Measurements from ENCODE around the gene SLC39A11.
A peak's percentile ranks its signal among the peaks of the same experiment; 100 is the strongest.
"Not testable (repeated sequence)": the region's sequence is repeated elsewhere in the genome, so short reads cannot be mapped to it uniquely, and the experiment has no call there.

SLC39A11 gene, protein sequence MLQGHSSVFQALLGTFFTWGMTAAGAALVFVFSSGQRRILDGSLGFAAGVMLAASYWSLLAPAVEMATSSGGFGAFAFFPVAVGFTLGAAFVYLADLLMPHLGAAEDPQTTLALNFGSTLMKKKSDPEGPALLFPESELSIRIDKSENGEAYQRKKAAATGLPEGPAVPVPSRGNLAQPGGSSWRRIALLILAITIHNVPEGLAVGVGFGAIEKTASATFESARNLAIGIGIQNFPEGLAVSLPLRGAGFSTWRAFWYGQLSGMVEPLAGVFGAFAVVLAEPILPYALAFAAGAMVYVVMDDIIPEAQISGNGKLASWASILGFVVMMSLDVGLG

DNA sequence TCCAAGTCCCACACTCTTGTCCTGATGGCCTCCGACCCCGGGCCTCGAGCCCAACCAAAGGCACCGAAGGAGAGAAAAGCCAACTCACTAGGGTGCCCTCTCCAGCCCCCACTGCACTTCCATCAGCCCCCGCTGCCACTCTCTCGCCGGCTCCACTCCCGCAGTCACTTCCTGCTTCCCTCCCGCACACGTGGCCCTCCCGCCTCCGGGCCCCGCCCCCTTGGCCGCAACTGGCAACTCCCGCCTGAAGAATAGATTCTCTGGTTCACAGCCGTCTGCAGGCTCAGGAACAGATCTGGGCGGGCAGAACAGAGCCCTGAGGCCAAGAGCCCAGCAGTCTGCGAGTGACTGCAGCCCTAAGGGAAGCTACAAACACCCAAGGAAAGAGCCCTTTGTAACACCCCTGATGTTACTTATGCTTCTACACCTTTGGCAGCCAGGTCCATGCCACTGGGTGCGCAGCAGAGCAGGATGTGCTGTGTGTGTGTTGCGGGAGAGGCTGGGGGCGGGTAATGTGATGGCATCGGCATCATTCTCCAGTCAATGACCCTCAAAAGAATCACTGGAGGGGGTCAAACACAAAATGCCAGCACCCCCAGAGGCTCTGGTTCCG is at the start of gene SLC39A11:
Gene SLC39A11 (minus strand): TSS at position 166 of the 613 bp plus-strand sequence. CDS start 3,924 bp downstream, outside the sequence.
- Histone ChIP-seq H3K9me3 (ENCODE audit: low read length) (no peaks in the 10 kb centered on the region), H3K4me1 (ENCODE audit: insufficient read depth, low read length) (peaks cover 10% of the 10 kb centered on the region), H3K27me3 (ENCODE audit: insufficient read depth, low read length) (peaks cover 7% of the 10 kb centered on the region), H2AFZ (ENCODE audit: low read depth, low read length) (peak within 1 kb of the TSS; percentile 96), H3K4me3 (ENCODE audit: low read length) (peak within 1 kb of the TSS; percentile 68), H3K36me3 (ENCODE audit: insufficient read depth, low read length) (no peaks in the 10 kb centered on the region)

DNA sequence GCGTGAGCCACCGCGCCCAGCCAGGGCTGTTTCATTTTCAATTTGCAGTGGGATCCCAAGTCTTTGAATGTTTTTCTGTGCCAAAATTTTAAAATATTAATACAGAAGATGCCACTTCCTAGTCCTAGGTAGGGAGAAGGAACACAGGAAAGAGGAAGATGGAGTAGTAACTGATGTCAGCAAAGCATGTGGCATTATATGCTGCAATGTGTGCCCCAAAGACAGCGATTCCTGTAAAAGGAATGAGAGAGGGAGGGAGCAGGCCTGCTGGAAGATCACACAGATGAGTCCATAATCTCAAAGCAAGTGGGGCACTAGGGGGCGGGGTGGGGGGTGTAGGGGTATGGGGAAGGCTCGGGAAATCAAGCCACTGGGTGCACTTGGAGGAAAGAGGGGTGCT is 48.9 kb upstream of the SLC39A11 start:
- H3K9me3 ChIP-seq (ENCODE audit: low read length): no peaks in the 10 kb centered on the region
- H3K27me3 ChIP-seq (ENCODE audit: insufficient read depth, low read length): peaks cover 7% of the 10 kb centered on the region

GRCh38 chr17:73140566-73140965 is 48.1 kb upstream of the SLC39A11 start:
- Histone ChIP-seq H2AFZ (ENCODE audit: low read depth, low read length) (no peak overlapping the region), H3K9me3 (ENCODE audit: low read length) (no peaks in the 10 kb centered on the region), H3K27me3 (ENCODE audit: insufficient read depth, low read length) (peaks cover 7% of the 10 kb centered on the region), H3K4me3 (ENCODE audit: low read length) (no peak overlapping the region), H3K36me3 (ENCODE audit: insufficient read depth, low read length) (no peaks in the 10 kb centered on the region), H3K4me1 (ENCODE audit: insufficient read depth, low read length) (no peaks in the 10 kb centered on the region)

More for the DNA sequence above, 48.9 kb upstream of the SLC39A11 start:
- Histone ChIP-seq H2AFZ (ENCODE audit: low read depth, low read length) (no peak overlapping the region), H3K4me3 (ENCODE audit: low read length) (no peak overlapping the region), H3K36me3 (ENCODE audit: insufficient read depth, low read length) (no peaks in the 10 kb centered on the region), H3K4me1 (ENCODE audit: insufficient read depth, low read length) (no peaks in the 10 kb centered on the region)

- no peak overlapping the region for H3K4me3 ChIP-seq (ENCODE audit: low read length)
- no peaks in the 10 kb centered on the region for H3K4me1 ChIP-seq (ENCODE audit: insufficient read depth, low read length)
- H3K27me3 ChIP-seq (ENCODE audit: insufficient read depth, low read length): peaks cover 7% of the 10 kb centered on the region
- H3K36me3 ChIP-seq (ENCODE audit: insufficient read depth, low read length): no peaks in the 10 kb centered on the region
- H2AFZ ChIP-seq (ENCODE audit: low read depth, low read length): no peak overlapping the region
- H3K9me3 ChIP-seq (ENCODE audit: low read length): no peaks in the 10 kb centered on the region
Observed at GRCh38 chr17:73139296-73139695, 46.8 kb upstream of the SLC39A11 start.

DNA sequence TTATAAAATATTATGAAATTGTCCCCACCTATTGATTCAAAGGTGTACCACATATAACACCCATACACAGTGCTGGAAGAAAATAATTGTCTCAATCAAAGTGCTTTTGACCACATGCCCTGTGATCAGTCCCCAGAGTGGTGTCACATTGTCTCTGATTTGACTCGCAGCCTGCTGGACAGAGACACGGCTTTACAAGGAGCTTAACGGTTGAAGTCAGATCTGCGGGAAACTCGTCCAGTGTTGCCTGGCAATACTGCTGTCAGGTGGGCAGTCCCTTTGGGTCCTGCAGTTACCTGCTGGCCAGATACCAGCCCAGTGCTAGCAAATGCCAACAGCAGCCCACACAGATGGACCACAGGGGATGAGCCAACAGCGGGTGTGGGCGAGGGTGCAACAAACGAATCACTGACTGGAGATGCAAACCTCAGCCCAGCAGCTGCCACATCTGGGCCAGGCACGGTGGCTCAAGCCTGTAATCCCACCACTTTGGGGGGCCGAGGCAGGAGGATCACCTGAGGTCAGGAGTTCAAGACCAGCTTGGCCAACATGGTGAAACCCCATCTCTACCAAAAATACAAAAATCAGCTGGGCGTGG is 46.2 kb upstream of the SLC39A11 start:
- Histone ChIP-seq H3K4me1 (ENCODE audit: insufficient read depth, low read length) (no peaks in the 10 kb centered on the region), H2AFZ (ENCODE audit: low read depth, low read length) (no peak overlapping the region), H3K4me3 (ENCODE audit: low read length) (no peak overlapping the region), H3K27me3 (ENCODE audit: insufficient read depth, low read length) (peaks cover 7% of the 10 kb centered on the region), H3K9me3 (ENCODE audit: low read length) (no peaks in the 10 kb centered on the region), H3K36me3 (ENCODE audit: insufficient read depth, low read length) (no peaks in the 10 kb centered on the region)

GRCh38 chr17:73137376-73137775 is 44.9 kb upstream of the SLC39A11 start:
- H2AFZ ChIP-seq (ENCODE audit: low read depth, low read length): no peak overlapping the region
- no peaks in the 10 kb centered on the region for H3K4me1 ChIP-seq (ENCODE audit: insufficient read depth, low read length)
- peaks cover 7% of the 10 kb centered on the region for H3K27me3 ChIP-seq (ENCODE audit: insufficient read depth, low read length)

GRCh38 chr17:73135766-73136165 is 43.3 kb upstream of the SLC39A11 start:
- Histone ChIP-seq H3K9me3 (ENCODE audit: low read length) (no peaks in the 10 kb centered on the region), H3K4me1 (ENCODE audit: insufficient read depth, low read length) (no peaks in the 10 kb centered on the region), H3K27me3 (ENCODE audit: insufficient read depth, low read length) (peaks cover 7% of the 10 kb centered on the region), H3K36me3 (ENCODE audit: insufficient read depth, low read length) (no peaks in the 10 kb centered on the region), H3K4me3 (ENCODE audit: low read length) (no peak overlapping the region), H2AFZ (ENCODE audit: low read depth, low read length) (no peak overlapping the region)

More at GRCh38 chr17:73137376-73137775, 44.9 kb upstream of the SLC39A11 start:
- Histone ChIP-seq H3K4me3 (ENCODE audit: low read length) (no peak overlapping the region), H3K36me3 (ENCODE audit: insufficient read depth, low read length) (no peaks in the 10 kb centered on the region), H3K9me3 (ENCODE audit: low read length) (no peaks in the 10 kb centered on the region)

- H3K36me3 ChIP-seq (ENCODE audit: insufficient read depth, low read length): no peaks in the 10 kb centered on the region
- H3K4me1 ChIP-seq (ENCODE audit: insufficient read depth, low read length): no peaks in the 10 kb centered on the region
- H3K9me3 ChIP-seq (ENCODE audit: low read length): no peaks in the 10 kb centered on the region
- H3K4me3 ChIP-seq (ENCODE audit: low read length): no peak overlapping the region
- H2AFZ ChIP-seq (ENCODE audit: low read depth, low read length): no peak overlapping the region
- no peaks in the 10 kb centered on the region for H3K27me3 ChIP-seq (ENCODE audit: insufficient read depth, low read length)
Observed at GRCh38 chr17:73133911-73134649, 41.6 kb upstream of the SLC39A11 start.

GRCh38 chr17:73132085-73132492 is 39.6 kb upstream of the SLC39A11 start:
- H3K27me3 ChIP-seq (ENCODE audit: insufficient read depth, low read length): no peaks in the 10 kb centered on the region
- H2AFZ ChIP-seq (ENCODE audit: low read depth, low read length): no peak overlapping the region
- H3K4me1 ChIP-seq (ENCODE audit: insufficient read depth, low read length): no peaks in the 10 kb centered on the region
- no peak overlapping the region for H3K4me3 ChIP-seq (ENCODE audit: low read length)
- no peaks in the 10 kb centered on the region for H3K9me3 ChIP-seq (ENCODE audit: low read length)
- no peaks in the 10 kb centered on the region for H3K36me3 ChIP-seq (ENCODE audit: insufficient read depth, low read length)

DNA sequence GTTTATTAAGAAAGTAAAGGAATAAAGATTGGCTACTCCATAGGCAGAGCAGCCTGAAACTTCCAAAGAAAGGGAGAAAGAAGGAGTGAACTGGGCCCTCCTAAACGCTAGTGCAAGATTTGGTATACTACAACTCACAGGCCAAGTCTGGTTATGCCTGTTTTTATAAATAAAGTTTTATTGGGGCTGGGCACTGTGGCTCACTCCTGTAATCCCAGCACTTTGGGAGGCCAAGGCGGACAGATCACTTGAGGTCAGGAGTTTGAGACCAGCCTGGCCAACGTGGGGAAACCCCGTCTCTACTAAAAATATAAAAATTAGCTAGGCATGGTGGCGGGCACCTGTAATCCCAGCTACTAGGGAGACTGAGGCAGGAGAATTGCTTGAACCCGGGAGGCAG is 39.0 kb upstream of the SLC39A11 start:
- not testable (repeated sequence) for H3K27me3 ChIP-seq (ENCODE audit: insufficient read depth, low read length)

DNA sequence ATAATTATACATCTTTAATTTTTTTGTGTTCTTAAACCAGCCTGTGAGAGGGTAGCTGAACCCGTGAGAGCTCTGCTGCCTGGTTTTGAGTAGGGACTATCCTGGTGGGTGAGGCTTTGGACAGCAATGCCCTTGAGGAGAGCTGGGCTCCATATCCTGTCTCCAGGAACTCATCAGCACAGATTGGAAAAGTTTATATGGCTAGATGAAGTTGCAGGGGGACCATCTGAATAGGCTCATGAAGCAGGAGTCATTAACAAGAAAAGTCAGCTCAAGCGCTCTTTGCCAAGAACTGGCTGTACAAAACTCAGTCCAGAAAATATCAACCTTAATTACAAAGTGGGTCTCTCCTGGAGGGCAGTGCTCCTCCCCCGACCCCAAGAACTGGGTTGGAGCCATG is 38.5 kb upstream of the SLC39A11 start:
- Histone ChIP-seq H3K4me3 (ENCODE audit: low read length) (no peak overlapping the region), H3K4me1 (ENCODE audit: insufficient read depth, low read length) (no peaks in the 10 kb centered on the region), H3K27me3 (ENCODE audit: insufficient read depth, low read length) (no peaks in the 10 kb centered on the region), H3K9me3 (ENCODE audit: low read length) (no peaks in the 10 kb centered on the region), H3K36me3 (ENCODE audit: insufficient read depth, low read length) (no peaks in the 10 kb centered on the region), H2AFZ (ENCODE audit: low read depth, low read length) (no peak overlapping the region)

More for the DNA sequence above, 39.0 kb upstream of the SLC39A11 start:
- H3K4me1 ChIP-seq (ENCODE audit: insufficient read depth, low read length); H3K9me3 ChIP-seq (ENCODE audit: low read length); H3K4me3 ChIP-seq (ENCODE audit: low read length); H3K36me3 ChIP-seq (ENCODE audit: insufficient read depth, low read length); H2AFZ ChIP-seq (ENCODE audit: low read depth, low read length): not testable (repeated sequence)

DNA sequence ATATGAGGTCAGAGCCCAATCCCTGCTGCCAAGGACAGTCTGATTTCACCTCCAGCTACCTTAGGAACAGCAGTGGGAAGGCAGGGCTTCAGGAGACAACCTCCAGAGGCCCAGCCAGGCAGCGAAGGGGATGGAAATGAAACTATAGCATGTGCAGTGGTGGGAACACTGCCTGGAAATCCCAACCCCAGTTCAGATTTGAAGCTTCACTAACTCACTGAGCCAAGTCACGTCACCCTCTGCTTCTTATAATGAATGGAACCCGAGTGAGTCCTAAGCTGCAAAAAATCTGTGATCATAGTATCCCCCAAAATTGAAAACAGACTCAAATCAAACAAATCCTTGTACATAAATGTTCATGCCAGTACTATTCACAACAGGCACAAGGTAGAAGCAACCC is 36.0 kb upstream of the SLC39A11 start:
- no peak overlapping the region for H3K4me3 ChIP-seq (ENCODE audit: low read length)
- no peaks in the 10 kb centered on the region for H3K9me3 ChIP-seq (ENCODE audit: low read length)
- H3K36me3 ChIP-seq (ENCODE audit: insufficient read depth, low read length): no peaks in the 10 kb centered on the region
- H2AFZ ChIP-seq (ENCODE audit: low read depth, low read length): no peak overlapping the region
- no peaks in the 10 kb centered on the region for H3K27me3 ChIP-seq (ENCODE audit: insufficient read depth, low read length)
- no peaks in the 10 kb centered on the region for H3K4me1 ChIP-seq (ENCODE audit: insufficient read depth, low read length)

All from neuron (in vitro differentiated cells).